OCI-LY7 (cell line): ENCODE results near the gene CLEC4G. TPM values are rescaled to one million over a fixed set of nuclear protein-coding genes. Genes with fewer than 3 reads are reported as not detected.

Experiments used
- BruUV-seq: library from RNA; stranded (reverse); fragments of 400-500 nt; replicated peaks from 2 replicates; lab custom pipeline; 2021; lab: Mats Ljungman, UMichigan
- CTCF ChIA-PET: fragments of 300-600 bp; sonication (Branson Sonifier 250); formaldehyde crosslinking; loops from one replicate; lab custom pipeline; 2022; ENCODE audit warnings: antibody characterized with exemption; ENCODE audit not compliant: unreplicated experiment; lab: Charles Lee
- POLR2A ChIA-PET: fragments of 300-600 bp; sonication (Branson Sonifier 250); formaldehyde crosslinking; loops from one replicate; lab custom pipeline; 2022; ENCODE audit warnings: antibody characterized with exemption; lab: Charles Lee
- DNase-seq: peaks from one replicate; pipeline ENCODE4 v3.0.0-alpha.2; 2015; ENCODE audit warnings: low spot score
- H2AFZ ChIP-seq: fragments of 200-600 bp; sonication (generic), shearing (Covaris generic); 2 replicates; pipeline ENCODE4 v1.6.1; 2014; ENCODE audit warnings: mild to moderate bottlenecking, antibody characterized with exemption, low read length, moderate library complexity
- H3K27ac ChIP-seq: fragments of 200-600 bp; sonication (generic); 2 replicates; pipeline ENCODE4 v1.5.1; 2014; ENCODE audit warnings: mixed run types, low read depth, mild to moderate bottlenecking, moderate library complexity, low read length, inconsistent platforms; ENCODE audit not compliant: poor library complexity, severe bottlenecking
- H3K36me3 ChIP-seq: fragments of 200-600 bp; sonication (generic); 2 replicates; pipeline ENCODE4 v1.6.1; 2014; ENCODE audit warnings: mild to moderate bottlenecking, antibody characterized with exemption, low read length, moderate library complexity, mixed read lengths; ENCODE audit not compliant: insufficient read depth
- H3K4me1 ChIP-seq: fragments of 200-600 bp; sonication (generic); 2 replicates; pipeline ENCODE4 v1.5.1; 2014; ENCODE audit warnings: mild to moderate bottlenecking, low read length; ENCODE audit not compliant: insufficient read depth, poor library complexity, severe bottlenecking
- H3K4me2 ChIP-seq: fragments of 200-600 bp; sonication (generic); 2 replicates; pipeline ENCODE4 v1.6.1; 2014; ENCODE audit warnings: mild to moderate bottlenecking, low read length
- H3K4me3 ChIP-seq: fragments of 200-600 bp; sonication (generic); 2 replicates; pipeline ENCODE4 v1.5.1; 2014; ENCODE audit warnings: mild to moderate bottlenecking, low read depth, low read length; ENCODE audit not compliant: poor library complexity, severe bottlenecking
- H3K79me2 ChIP-seq: fragments of 200-600 bp; sonication (generic); 2 replicates; pipeline ENCODE4 v1.6.1; 2016; ENCODE audit warnings: low read depth, mild to moderate bottlenecking, low read length, moderate library complexity, mixed read lengths; ENCODE audit not compliant: insufficient read depth
- H3K9me2 ChIP-seq: fragments of 200-600 bp; sonication (generic); 2 replicates; pipeline ENCODE4 v1.6.1; 2016; ENCODE audit warnings: mild to moderate bottlenecking, low read length, mixed read lengths; ENCODE audit not compliant: insufficient read depth
- H3K9me3 ChIP-seq: fragments of 200-600 bp; sonication (generic); 2 replicates; pipeline ENCODE4 v1.6.1; 2014; ENCODE audit warnings: mild to moderate bottlenecking, mixed run types, low read length, mixed read lengths
- H4K20me1 ChIP-seq: fragments of 200-600 bp; sonication (generic); 2 replicates; pipeline ENCODE4 v1.6.1; 2014; ENCODE audit warnings: mild to moderate bottlenecking, antibody characterized with exemption, low read length, moderate library complexity, mixed read lengths; ENCODE audit not compliant: insufficient read depth
- CTCF ChIP-seq: fragments of 200-600 bp; sonication (generic); conservative IDR thresholded peaks from 2 replicates; pipeline ENCODE4 v1.5.1; 2014; ENCODE audit warnings: mild to moderate bottlenecking, antibody characterized with exemption, low read length, moderate library complexity, mixed read lengths
- EZH2phosphoT487 ChIP-seq: fragments of 200-600 bp; sonication (generic); IDR thresholded peaks from 2 replicates; pipeline ENCODE4 v1.6.1; 2018; ENCODE audit warnings: low read depth, borderline replicate concordance, mild to moderate bottlenecking, mixed run types, antibody characterized with exemption, low read length, moderate library complexity, mixed read lengths
- intact Hi-C: fragments of 100-400 bp; cut with micrococcal nuclease; formaldehyde crosslinking; loops from one replicate; pipeline ENCODE4 v1.10.0; 2022; ENCODE audit not compliant: unreplicated experiment
- total RNA-seq, 2 experiments: library from RNA; depleted of rRNA in 1 of 2; stranded (reverse); fragments of >200 nt in 1 of 2; shearing (Covaris generic) in 1 of 2; gene quantifications; 2 replicates each; pipeline ENCODE4 v1.2.3, GENCODE V29; 2014 to 2022

The CLEC4G gene
- total RNA-seq, 2 experiments from 2014 or later: not detected

- Histone ChIP-seq H3K4me3 (no peak overlapping the region), H3K79me2 (no peaks in the 10 kb centered on the region), H4K20me1 (no peaks in the 10 kb centered on the region), H2AFZ (no peak overlapping the region), H3K4me2 (peak overlapping the region; percentile 22), H3K36me3 (no peaks in the 10 kb centered on the region), H3K9me3 (no peaks in the 10 kb centered on the region), H3K4me1 (peaks cover 57% of the 10 kb centered on the region), H3K9me2 (no peaks in the 10 kb centered on the region), H3K27ac (no peak overlapping the region)
- no TSS peak for BruUV-seq
- peak; percentile 50 for DNase-seq
- CTCF ChIA-PET: interaction anchor here (1.4 kb wide), 1 partner anchor 19 kb away, joined by 4 read pairs; the partner anchor contains the start of gene TRAPPC5
- intact Hi-C loops: no loop called here
- TF ChIP-seq CTCF (no peak), EZH2phosphoT487 (no peak)
- POLR2A ChIA-PET: interaction anchor here (0.7 to 1.1 kb wide), 2 partner anchors 7 to 25 kb away, joined by 3 read pairs; no protein-coding TSS in a partner anchor
These were observed 32.2 kb downstream of the CLEC4G start for GRCh38 chr19:7699417-7700401.

GRCh38 chr19:7699003-7699402 lies 32.9 kb downstream of the CLEC4G start:
- H3K4me2 ChIP-seq: 0 out of 2 replicates have a peak overlapping the region, but pooled peaks have one; percentile 22
- intact Hi-C loops: no loop called here

More at GRCh38 chr19:7699003-7699402, 32.9 kb downstream of the CLEC4G start:
- Histone ChIP-seq H4K20me1 (no peaks in the 10 kb centered on the region), H3K9me2 (no peaks in the 10 kb centered on the region), H3K4me1 (peaks cover 58% of the 10 kb centered on the region), H3K9me3 (no peaks in the 10 kb centered on the region), H3K4me3 (no peak overlapping the region), H3K36me3 (no peaks in the 10 kb centered on the region), H2AFZ (no peak overlapping the region), H3K79me2 (no peaks in the 10 kb centered on the region), H3K27ac (no peak overlapping the region)
- POLR2A ChIA-PET: interaction anchor here (0.7 to 1.1 kb wide), 3 partner anchors 8 to 26 kb away, joined by 3 to 4 read pairs (median 3); partner anchors contain the start of gene TRAPPC5
- TF ChIP-seq CTCF (no peak), EZH2phosphoT487 (no peak)
- CTCF ChIA-PET: interaction anchor here (1.4 kb wide), 1 partner anchor 18 kb away, joined by 4 read pairs; the partner anchor contains the start of gene TRAPPC5
- no peak for DNase-seq
- no TSS peak for BruUV-seq
